Measurements from ENCODE around the gene PLCB1.

GRCh38 chr20:8435285-8436035 lies 303.4 kb downstream of the PLCB1 start:
- no peak for TF ChIP-seq CTCF (IDR thresholded peaks at IDR 0.05; ENCODE audit: insufficient read depth, low read depth, low read length)
- TF ChIP-seq EZH2 (IDR thresholded peaks at IDR 0.05; ENCODE audit: insufficient read depth, low read length) = no peak

Data from astrocyte (in vitro differentiated cells and primary cell).